Colon (tissue), 2 donors: Measurements from ENCODE around the gene COL23A1.
"Not testable (repeated sequence)": the region's sequence is repeated elsewhere in the genome, so short reads cannot be mapped to it uniquely, and the experiment has no call there.

Experiments used
- FAIRE-seq: peaks from 2 replicates; lab custom pipeline; 2012; peaks lifted over from hg19 to GRCh38; lab: Jason Lieb, UNC
- donor health status: control.
- donor health status: control.

COL23A1 gene

DNA sequence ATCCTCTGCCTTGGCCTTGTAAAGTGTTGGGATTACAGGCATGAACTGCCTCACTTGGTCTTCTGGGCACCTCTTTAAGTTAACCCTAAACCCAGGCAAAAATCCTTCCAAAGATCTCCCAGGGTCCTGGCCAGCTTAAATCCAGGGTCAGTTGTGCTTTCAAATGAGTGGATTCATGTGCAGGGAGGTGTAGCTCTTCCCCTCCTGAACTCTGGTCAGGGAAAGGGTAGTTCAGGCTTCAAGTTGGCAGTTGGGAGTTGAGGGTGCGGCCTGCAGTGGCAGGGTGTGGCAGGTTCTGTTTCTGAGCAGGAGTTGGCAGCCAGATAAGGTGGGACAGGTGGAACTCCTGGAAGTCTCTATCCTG, 382.3 kb downstream of the COL23A1 start:
- no peak for FAIRE-seq

DNA sequence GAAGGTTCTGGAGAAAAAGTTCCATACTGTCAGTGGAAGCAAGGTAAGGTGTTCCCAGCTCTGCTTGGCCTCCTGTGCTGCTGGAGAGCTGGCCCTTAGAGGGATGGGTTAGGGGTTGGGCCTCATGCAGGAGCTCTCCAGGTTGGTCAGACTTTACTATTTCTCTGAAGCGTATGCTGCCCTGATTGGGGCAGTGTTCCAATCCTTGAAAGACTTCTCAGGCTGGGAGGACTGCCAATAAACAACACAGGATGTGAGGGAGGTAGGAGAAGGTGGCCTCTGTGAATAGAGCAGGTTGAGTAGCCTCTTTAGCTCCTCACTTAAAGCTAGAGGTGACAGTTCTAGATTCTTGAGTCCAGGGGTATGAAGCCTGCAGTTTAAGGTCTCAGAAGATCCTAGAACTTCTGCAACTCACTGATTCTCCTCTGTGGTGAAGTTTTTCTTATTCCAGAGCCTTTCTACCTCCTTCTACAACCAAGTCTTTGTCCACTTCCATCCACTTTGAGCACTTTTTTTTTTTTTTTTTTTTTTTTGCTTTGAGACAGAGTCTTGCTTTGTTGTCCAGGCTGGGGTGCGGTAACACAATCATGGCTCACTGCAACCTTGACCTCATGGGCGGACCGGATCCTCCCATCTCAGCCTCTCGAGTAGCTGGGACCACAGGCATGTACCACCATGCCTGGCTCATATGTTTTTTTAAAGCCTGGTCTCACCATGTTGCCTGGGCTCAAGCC, 382.8 kb downstream of the COL23A1 start:
- FAIRE-seq, result no peak

DNA sequence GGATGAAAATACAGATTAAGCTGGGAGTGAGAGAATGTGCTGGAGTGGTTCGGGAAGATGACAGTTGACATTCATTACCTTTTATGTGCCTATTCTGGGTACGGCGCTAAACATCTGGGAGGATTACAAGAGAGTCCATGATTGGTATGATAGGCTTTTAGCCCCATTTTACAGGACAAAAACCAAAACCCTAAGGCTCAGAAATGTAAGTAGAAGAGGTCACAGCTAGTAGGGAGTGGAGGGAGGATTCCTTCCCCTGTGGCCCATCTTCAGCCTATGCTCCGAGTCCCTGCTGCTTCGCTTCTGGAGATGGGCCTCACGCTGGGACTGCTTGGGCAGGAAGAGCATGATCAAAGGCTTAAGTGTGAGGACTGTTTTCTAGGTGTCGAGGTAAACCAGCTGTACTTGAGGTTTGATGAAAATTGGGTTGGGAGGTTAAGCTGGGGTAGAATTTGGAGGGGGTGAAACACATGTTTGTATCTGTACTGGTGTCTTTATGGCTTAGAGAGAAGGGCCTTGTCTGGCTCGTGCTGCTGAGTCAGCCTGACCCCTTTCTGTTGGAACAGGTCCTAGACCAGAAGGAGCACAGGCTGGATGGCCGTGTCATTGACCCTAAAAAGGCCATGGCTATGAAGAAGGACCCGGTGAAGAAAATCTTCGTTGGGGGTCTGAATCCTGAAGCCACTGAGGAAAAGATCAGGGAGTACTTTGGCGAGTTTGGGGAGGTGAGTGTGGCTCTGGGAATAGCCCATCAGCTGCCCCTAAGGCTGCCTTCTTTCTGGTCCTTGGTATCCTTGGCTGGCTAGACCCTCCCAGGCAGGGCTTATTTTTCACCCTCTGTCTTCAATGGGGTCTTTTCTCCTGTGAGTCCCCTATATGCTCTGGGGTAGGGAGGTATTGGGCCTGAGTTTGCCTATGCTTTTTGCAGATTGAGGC, 383.8 kb downstream of the COL23A1 start:
- no peak for FAIRE-seq

DNA sequence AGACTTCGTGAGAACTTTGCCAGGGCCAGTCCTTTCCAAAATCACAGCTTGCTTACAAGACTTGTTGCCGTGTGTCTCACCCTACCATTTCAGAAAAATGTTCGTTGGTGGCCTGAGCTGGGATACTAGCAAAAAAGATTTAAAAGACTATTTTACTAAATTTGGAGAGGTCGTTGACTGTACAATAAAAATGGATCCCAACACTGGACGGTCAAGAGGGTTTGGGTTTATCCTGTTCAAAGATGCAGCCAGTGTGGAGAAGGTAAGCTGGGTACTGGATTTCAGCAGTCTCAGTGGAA, 384.5 kb downstream of the COL23A1 start:
- no peak for FAIRE-seq

DNA sequence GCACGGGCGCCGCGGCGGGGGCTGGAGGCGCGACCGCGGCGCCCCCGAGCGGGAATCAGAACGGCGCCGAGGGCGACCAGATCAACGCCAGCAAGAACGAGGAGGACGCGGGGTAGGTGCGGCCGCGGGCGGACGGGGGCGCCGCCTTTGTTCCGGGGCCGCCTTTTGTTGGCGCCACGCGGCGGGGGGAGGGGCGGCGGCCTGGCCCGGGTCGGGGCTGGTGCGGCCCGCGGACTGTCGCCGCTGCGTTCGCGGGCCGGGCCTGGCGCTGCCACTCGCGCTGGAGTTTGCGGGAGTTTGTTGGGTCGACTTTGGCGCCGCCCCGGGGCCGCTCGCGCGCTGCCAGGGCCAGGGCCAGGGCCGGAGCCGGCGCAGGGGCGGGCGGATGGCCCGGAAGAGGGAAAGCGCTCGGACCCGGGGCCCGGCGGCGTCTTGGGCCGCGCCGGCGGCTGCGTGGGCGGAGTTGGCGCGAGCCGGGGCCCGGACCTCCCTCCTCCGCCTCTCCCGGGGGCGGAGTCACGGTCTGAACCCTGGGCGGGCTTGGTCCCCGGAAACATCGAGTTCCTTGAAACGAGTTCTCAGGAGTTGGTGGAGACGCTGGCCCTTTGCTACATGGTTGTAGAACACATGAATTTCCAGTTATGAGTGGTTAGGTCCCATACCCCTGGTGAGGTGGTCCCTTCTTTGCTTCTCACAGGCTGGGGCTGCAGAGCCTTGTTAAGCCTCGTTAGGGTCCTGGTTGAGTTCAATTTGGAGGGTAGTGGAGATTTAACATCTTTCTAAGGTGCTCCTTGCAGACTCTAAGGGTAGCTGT, 385.1 kb downstream of the COL23A1 start:
- no peak for FAIRE-seq

DNA sequence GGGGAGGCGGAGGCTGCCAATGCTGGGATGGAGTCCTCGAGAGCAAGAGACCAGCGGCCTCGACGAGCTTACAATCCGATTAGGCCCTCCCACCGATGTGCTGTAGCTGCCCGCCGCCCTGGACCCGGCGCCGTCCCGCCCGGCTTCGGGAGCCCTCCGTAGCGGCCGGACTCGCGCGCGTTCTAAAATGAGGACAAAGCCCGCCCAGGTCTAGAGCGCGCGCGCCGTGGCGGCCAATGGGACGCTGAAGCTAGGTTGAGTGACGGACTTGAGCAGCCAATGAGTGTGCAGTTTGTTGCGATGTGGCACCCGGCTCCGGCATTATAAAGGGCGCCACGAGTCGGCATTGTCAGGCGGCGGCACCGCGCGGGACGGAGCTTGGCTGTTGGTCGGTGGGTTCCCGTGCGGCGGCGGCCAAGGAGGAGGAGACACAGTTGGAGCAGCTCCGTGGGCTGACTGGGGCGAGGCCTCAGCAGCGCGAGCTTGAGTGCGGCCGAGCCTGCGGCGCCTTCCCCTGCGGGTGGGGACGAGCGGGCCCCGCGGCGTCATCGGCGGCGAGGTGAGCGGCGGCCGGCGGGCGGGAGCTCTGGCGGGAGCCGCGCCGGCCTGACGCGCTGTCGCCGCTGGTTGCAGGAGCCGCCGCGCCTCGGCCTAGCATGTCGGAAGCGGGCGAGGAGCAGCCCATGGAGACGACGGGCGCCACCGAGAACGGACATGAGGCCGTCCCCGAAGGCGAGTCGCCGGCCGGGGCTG, 385.8 kb downstream of the COL23A1 start, which contains the start of gene HNRNPAB:
TSS of gene HNRNPAB (plus strand) at position 352 of the 753 bp plus-strand sequence. CDS start at position 657, 305 bp downstream.
- no peak for FAIRE-seq

DNA sequence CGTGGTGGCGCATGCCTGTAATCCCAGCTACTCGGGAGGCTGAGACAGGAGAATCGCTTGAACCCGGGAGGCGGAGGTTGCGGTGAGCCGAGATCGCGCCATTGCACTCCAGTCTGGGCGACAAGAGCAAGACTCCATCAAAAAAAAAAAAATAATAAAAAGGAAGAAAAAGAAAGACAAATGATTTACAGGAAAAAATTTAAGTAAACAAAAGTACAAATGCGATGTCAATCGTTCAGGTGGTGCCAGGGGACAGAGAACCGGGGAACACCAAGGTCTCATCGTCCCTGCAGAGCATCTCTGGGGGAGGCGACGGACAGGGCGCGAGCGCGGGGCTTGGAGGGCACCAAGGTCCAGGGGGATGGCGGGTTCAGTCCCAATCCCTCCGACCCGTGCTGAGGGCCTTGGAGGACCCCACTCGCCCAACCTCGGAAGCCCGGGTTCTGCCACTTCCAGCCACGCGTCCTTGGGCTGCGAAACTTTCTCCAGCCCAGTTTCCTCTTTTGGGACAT, 386.5 kb downstream of the COL23A1 start:
- no peak for FAIRE-seq

DNA sequence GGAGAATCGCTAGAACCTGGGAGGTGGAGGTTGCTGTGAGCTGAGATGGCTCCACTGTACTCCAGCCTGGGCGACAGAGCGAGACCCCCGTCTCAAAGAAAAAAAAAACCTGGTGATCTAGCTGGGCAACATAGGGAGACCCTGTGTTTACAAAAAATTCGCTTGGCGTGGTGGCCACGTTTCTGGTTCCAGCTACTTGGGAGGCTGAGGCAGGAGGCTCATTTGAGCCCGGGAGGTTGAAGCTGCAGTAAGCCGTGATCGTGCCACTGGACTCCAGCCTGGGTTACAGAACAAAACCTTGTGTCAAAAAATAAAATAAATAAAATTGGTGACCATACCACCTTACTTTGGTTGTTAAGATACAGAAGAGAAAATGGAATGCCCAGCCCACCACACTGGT, 387.7 kb downstream of the COL23A1 start:
- no peak for FAIRE-seq

DNA sequence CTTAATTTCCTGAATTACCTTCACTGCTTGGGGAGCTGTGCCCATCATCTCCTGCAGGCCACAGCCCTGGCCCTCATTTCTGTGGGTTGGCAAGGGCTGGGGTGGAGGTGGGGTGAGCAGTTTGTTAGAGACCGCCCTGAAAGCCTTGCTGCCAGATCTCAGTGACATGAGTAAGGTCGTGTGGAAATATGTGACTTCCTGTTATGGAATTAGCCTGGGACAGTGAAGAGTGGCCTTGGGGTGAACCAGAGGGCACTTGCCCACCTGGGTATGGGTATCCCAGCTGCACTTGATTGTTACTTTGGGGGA, 388.3 kb downstream of the COL23A1 start:
- FAIRE-seq, result no peak

DNA sequence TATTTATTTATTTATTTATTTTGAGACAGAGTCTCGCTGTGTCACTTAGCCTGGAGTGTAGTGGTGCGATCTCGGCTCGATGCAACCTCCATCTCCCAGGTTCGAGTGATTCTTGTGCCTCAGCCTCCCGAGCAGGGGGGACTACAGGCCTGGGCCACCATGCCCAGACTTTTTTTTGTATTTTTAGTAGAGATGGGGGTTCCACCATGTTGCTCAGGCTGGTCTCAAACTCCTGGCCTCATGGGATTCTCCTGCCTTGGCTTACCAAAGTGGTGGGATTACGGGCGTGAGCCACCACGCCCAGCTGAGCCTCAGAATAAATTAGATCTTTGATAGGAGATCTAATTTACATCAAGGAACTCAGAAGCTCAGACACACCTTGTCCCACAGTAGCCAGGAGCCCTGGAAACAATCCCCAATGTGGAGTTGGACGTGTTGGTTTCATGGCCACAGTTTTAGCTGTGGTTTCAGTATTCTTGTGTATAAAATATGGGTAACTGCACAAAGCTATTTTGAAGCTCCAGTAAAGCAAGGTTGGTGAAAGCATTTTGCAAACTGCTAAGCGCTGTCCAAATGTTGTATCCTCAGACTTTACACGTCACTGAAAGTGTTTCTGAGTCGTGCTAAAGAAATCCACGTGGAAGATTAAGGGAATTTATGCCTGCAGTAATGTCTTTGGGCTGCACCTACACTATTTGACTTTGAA, 388.8 kb downstream of the COL23A1 start:
- FAIRE-seq, result no peak

DNA sequence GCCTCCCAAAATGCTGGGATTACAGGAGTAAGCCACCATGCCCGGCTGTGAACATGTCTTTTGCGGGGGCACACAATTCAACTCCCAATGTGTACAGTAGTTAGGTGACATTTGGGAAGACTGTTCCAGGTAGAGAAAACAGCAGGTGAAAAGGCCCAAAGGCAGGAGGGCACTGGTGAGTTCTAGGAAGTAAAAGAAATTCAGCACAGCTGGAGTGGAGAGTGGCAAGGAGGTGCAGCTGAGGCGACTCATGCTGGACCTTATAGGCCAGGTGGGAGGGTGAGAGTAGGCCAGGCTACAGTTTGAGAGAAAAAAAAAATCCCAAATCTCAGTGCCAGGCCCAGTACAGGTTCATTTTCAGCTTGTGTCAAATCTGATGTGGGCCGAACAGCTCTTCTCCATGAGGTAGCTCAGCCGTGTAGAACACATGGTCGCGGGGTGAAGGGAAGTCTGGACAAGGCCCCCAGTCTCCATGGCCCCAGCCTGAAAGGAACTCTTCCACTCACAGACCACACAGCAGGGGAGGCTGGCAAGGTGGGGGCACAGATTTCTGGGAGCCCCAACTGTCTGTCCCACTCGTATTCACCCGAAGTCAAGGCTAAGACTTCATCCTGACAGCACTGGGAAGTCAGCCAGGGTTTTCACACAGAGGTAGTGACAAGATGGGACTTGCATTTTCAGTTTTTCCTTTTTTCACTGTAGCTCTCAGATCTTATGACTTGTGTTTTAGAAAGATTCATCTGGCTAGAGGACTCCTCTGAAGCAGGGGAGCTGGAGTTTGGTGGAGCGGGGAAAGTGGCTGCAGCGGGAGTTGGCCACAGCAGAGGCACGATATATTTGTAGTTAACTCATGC, 390.4 kb downstream of the COL23A1 start:
- FAIRE-seq, result no peak

DNA sequence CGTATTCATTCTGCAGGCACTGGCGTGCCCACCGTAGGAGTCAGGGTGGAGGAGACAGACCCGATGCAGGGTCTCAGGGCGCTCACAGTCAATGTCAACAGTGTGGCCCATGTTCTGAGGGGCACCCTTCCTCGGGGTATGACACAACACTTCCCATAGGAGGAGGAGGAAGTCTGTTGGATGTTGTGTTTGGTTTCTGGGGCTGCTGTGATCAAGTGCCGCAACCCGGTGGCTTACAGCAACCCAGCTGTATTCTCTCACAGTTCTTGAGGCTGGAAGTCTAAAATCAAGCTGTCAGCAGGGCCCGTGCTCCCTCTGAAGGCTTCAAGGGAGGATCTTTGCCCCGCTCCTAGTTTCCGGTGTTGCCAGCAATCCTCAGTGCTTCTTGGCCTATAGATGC, 391.5 kb downstream of the COL23A1 start:
- FAIRE-seq, result no peak

DNA sequence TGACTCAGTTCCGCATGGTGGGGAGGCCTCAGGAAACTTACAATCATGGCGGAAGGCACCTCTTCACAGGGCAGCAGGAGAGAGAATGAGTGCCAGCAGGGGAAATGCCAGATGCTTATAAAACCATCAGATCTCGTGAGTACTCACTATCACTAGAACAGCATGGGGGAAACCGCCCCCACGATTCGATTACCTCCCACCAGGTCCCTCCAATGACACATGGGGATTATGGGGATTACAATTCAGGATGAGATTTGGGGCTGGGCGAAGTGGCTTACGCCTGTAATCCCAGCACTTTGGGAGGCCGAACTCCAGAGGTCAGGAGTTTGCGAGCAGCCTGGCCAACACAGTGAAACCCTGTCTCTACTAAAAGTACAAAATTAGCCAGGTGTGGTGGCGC, 392.0 kb downstream of the COL23A1 start:
- not testable (repeated sequence) for FAIRE-seq

DNA sequence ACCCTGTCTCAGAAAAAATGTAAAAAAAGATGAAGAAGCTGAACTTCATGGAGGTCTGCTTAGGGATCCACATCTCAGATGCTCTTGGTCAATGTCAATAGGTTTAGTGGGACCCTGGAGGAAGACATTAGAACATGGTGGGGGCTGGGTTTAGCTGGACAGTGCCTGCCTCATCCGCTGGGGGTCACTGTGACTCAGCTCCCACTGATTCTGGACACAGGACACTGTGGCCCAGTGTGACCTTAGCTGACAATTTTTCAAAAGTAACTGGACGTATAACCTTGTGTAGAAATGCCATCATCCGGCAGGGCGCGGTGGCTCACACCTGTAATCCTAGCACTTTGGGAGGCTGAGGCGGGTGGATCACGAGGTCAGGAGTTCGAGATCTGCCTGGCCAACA, 393.2 kb downstream of the COL23A1 start:
- no peak for FAIRE-seq

DNA sequence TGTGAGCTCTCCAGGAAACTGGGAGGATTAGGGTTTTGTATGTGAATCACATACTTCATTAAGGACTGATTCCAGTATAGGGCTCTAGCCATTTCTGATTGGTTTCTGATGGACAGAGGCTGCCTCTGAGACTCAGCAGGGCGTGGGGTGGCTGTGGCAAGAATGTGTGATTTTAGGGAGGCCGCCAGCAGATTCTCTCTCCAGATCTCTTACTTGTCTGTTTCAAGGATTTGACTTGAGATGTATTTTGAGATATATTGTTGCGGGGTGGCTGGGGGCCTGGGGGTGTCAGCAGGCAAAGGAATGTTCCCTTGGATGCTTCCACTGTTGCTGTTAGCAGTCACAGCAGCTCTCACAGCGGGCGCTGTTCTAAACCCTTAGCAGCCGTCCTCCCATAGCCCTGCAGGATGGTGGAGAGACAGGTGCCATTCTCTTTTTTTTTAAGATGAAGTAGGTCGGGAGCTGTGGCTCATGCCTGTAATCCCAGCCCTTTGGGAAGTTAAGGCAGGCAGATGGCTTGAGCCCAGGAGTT, 393.8 kb downstream of the COL23A1 start:
- FAIRE-seq, result no peak

DNA sequence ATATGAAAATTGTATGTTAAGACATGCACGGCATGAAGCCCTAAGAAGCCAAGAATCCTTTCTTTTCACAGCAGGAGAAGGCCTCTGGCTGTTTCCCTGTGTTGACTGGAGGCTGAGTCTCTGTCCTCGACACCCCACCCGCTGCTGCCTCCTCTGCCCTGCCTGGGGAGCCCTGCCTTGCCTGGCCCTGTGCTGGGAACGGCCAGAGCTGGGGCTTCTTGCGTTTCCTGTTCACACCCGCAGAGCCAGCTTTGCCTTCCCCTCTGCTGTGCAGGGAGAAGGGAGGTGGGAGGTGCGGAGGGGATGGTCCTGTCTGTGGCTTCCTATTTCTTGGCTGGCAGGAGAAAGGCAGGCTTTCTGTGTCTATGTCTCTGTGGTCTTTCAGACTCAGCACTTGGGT, 396.2 kb downstream of the COL23A1 start:
- FAIRE-seq, result no peak

DNA sequence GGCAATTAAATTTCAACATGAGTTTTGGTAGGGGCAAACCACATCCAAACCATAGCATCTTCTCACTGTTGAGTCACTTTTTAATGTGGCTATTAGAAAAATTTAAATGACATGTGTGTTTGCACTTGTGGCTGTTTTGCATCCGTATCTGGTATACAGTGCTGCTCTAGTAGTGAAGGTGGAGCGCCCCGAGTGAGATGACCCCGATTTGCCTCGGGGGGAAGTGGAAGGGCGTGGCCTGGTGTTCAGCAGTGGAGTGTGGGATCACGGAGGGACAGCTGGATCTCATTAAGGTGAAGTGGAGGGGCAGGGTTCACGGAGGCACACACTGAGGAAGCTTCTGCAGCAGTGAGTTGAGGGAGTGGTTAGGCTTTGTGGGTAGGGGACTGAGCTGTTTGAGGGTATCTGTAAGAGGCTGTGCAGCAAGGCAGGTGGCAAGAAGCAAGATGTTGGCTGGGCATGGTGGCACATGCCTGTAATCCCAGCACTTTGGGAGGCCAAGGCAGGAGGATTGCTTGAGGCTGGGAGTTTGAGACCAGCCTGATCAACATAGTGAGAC, 396.9 kb downstream of the COL23A1 start:
- no peak for FAIRE-seq

DNA sequence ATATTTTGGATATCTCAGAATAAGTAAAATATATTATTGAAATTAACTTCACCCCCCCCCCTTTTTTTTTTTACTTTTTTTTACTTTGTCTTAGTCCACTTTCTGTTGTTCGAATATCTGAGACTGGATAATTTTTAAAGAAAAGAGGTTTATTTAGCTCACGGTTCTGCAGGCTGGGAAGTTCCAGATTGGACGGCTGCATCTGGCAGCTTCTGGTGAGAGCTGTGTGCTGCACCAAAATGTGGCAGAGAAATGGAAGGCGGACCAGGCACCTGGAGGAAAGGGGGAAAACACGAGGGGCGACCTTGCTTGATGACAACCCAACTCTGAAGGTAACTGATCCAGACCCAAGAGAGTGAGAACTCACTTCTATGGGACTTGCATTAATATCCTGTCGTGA, 397.4 kb downstream of the COL23A1 start:
- no peak for FAIRE-seq

DNA sequence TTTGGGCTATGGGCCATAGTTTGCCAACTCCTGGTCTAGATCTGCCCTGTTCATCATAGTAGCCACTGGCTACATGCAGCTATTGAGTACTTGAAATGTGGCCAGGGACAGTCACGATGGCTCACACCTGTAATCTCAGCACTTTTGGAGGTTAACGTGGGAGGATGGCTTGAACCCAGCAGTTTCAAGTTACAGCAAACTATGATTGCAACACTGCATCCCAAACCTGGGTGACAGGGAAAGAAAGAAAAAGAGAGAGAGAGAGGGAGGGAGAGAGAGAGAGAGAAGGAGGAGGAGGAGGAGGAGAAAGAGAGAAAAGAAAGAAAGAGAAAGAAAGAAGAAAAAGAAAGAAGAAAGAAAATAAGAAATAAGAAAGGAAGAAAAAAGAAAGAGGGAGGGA, 397.9 kb downstream of the COL23A1 start:
- FAIRE-seq, result no peak

DNA sequence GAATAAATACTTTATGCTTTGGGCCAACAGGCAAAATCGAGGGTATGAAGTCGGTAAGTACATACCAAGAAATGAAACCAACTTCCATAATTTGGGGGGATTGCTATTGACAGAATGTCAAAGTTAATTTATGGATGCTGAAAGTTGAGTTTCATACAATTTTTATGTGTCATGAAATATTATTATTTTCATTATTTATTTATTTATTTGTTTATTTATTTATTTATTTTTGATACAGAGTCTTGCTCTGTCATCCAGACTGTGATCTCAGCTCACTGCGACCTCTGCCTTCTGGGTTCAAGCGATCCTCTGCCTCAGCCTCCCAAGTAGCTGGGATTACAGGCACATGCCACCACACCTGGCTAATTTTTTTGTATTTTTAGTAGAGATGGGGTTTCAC, 398.5 kb downstream of the COL23A1 start:
- FAIRE-seq, result no peak
